HL-60 (cell line): Measurements from ENCODE around the gene TSPO.
"Not testable (repeated sequence)": the region's sequence is repeated elsewhere in the genome, so short reads cannot be mapped to it uniquely, and the experiment has no call there.

Experiments
- DNase-seq, 2 experiments: peaks; one replicate each; pipeline ENCODE4 v3.0.0-alpha.2; 2010 to 2020; ENCODE audit warnings: low read depth in 1 of 2, low spot score in 1 of 2
- H3K27ac ChIP-seq: fragments of 250-450 bp; sonication (Bioruptor Pico); replicated peaks from 2 replicates; pipeline ENCODE4 v1.5.1; 2020; ENCODE audit warnings: mild to moderate bottlenecking, moderate library complexity
- H3K27me3 ChIP-seq: fragments of 250-450 bp; sonication (Bioruptor Pico); 2 replicates; pipeline ENCODE4 v1.5.1; 2021; ENCODE audit warnings: mild to moderate bottlenecking, moderate library complexity; ENCODE audit not compliant: insufficient read depth, poor library complexity, severe bottlenecking
- H3K4me3 ChIP-seq: replicated peaks from 2 replicates; pipeline ENCODE4 v1.5.1; 2011; ENCODE audit warnings: mild to moderate bottlenecking, control low read depth, low read length; ENCODE audit not compliant: insufficient read depth
- GABPA ChIP-seq: IDR thresholded peaks from 2 replicates; pipeline ENCODE4 v1.6.1; 2012; ENCODE audit warnings: low read depth
- POLR2AphosphoS5 ChIP-seq: IDR thresholded peaks from 2 replicates; pipeline ENCODE4 v1.6.1; 2012; ENCODE audit warnings: low read depth
- SPI1 ChIP-seq: IDR thresholded peaks from 2 replicates; pipeline ENCODE4 v1.6.1; 2012; ENCODE audit warnings: low read depth, mild to moderate bottlenecking, borderline replicate concordance
- long read RNA-seq: library from polyadenylated mRNA; unstranded; transcript quantifications from one replicate; pipeline ENCODE4 v2.0.0, GENCODE V29; 2020
- TF ChIP-seq, protein P1 (sequence below): IDR thresholded peaks from one replicate; pipeline ENCODE4 v1.5.1; 2011; ENCODE audit warnings: low read length, control low read depth, inconsistent platforms; ENCODE audit not compliant: insufficient read depth
- TF ChIP-seq, protein P2 (sequence below): IDR thresholded peaks from 2 replicates; pipeline ENCODE4 v1.6.1; 2012; ENCODE audit warnings: low read depth; ENCODE audit not compliant: insufficient replicate concordance

The TSPO gene
- long read RNA-seq, transcript TSPO-203 (4 exons, 1,075 nt) = minor isoform, 16 of 293 reads
- long read RNA-seq, transcript TSPO-202 (4 exons, 881 nt) = major isoform, 253 of 293 reads
- long read RNA-seq, partial matches to known transcripts = 8 of 293 reads
- long read RNA-seq, other reads (novel, unspliced or antisense) = 13 of 293 reads

DNA sequence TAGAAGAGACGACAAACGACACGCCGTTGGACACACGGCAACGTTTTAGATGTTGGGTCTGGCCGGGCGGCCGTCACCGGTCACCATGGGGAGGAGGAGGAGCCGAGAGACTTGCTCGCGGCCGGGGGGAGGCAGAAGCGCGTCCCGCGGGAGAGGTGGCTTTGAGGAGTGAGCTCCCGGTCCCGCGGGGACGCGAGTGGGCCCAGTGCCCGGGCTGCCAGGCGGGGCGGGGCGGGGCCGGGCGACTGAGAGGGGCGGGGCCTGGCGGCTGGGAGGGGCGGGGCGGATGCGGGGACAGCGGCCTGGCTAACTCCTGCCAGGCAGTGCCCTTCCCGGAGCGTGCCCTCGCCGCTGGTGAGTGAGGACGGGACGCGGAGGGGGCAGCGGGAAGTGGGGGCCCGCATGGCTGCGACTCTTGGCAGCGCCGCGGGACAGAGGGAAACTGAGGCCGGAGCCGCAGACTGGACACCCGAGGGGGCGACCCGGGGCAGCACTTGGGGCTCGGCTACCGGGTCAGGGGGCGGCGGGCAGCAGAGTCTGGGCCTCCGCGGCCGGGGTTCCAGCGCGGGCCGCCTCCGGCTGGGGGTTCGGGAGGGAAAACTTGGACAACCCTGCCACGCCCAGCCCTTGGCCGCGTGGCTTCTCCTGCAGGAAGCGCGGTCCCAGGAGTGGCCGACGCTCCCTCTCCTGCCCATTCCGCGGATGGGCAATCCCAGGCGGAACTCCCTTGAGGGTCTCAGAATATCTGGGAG, at the start of gene TSPO:
TSPO (plus strand) TSS at position 309 of the 752 bp plus-strand sequence. CDS start 7,680 bp downstream, outside the sequence.
- peak; percentile 49 to 79 for DNase-seq
- no peak for TF ChIP-seq GABPA
- TF ChIP-seq SPI1 = no peak
- TF ChIP-seq, protein P1, sequence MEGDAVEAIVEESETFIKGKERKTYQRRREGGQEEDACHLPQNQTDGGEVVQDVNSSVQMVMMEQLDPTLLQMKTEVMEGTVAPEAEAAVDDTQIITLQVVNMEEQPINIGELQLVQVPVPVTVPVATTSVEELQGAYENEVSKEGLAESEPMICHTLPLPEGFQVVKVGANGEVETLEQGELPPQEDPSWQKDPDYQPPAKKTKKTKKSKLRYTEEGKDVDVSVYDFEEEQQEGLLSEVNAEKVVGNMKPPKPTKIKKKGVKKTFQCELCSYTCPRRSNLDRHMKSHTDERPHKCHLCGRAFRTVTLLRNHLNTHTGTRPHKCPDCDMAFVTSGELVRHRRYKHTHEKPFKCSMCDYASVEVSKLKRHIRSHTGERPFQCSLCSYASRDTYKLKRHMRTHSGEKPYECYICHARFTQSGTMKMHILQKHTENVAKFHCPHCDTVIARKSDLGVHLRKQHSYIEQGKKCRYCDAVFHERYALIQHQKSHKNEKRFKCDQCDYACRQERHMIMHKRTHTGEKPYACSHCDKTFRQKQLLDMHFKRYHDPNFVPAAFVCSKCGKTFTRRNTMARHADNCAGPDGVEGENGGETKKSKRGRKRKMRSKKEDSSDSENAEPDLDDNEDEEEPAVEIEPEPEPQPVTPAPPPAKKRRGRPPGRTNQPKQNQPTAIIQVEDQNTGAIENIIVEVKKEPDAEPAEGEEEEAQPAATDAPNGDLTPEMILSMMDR = no peak
- no peak; the same call in 1 of the 2 replicates for TF ChIP-seq POLR2AphosphoS5
- TF ChIP-seq, protein P2, sequence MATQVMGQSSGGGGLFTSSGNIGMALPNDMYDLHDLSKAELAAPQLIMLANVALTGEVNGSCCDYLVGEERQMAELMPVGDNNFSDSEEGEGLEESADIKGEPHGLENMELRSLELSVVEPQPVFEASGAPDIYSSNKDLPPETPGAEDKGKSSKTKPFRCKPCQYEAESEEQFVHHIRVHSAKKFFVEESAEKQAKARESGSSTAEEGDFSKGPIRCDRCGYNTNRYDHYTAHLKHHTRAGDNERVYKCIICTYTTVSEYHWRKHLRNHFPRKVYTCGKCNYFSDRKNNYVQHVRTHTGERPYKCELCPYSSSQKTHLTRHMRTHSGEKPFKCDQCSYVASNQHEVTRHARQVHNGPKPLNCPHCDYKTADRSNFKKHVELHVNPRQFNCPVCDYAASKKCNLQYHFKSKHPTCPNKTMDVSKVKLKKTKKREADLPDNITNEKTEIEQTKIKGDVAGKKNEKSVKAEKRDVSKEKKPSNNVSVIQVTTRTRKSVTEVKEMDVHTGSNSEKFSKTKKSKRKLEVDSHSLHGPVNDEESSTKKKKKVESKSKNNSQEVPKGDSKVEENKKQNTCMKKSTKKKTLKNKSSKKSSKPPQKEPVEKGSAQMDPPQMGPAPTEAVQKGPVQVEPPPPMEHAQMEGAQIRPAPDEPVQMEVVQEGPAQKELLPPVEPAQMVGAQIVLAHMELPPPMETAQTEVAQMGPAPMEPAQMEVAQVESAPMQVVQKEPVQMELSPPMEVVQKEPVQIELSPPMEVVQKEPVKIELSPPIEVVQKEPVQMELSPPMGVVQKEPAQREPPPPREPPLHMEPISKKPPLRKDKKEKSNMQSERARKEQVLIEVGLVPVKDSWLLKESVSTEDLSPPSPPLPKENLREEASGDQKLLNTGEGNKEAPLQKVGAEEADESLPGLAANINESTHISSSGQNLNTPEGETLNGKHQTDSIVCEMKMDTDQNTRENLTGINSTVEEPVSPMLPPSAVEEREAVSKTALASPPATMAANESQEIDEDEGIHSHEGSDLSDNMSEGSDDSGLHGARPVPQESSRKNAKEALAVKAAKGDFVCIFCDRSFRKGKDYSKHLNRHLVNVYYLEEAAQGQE = no peak
- H3K27ac ChIP-seq = peak within 1 kb of the TSS; percentile 91
- H3K27me3 ChIP-seq = no peaks in the 10 kb centered on the region
- peak within 1 kb of the TSS; percentile 93 for H3K4me3 ChIP-seq

GRCh38 chr22:43104056-43104625, 47.2 kb upstream of the TSPO start:
- not testable (repeated sequence) for H3K27ac ChIP-seq, H3K4me3 ChIP-seq, H3K27me3 ChIP-seq, DNase-seq

DNA sequence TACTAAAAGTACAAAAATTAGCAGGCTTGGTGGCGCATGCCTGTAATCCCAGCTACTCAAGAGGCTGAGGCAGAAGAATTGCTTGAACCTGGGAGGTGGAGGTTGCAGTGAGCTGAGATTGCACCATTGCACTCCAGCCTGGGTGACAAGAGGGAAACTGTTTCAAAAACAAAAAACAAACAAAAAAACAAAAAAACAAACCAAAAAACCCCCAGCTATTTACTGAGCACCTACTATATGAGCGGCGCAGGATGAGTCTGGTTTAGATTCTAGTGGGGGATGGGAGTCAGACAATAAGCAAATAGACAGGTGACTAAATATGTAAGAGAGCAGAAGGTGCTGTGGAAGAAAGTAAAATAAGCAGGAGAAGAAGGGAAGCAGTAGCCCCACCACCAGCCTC, 46.4 kb upstream of the TSPO start:
- H3K27ac ChIP-seq, DNase-seq, H3K4me3 ChIP-seq, H3K27me3 ChIP-seq: not testable (repeated sequence)

DNA sequence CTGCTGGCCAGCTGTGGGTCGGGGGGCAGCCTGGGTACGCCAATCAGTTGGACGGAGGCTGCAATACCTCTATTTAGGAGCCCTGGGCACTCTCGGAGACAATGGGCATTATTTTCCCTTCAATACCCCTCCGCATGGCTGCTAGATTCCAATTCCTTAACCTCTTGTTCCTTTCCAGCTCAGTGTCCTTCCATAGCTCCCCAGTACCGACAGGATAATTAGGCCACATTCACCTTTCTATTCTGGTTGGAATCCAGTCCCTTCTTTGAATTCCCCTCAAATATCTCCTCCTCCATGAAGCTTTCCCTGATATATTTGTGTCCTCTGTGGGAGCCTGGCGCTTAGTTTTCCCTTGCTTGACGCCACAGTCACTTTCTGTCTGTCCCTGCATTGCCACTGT, 45.1 kb upstream of the TSPO start:
- H3K4me3 ChIP-seq = no peak overlapping the region
- no peak for DNase-seq
- TF ChIP-seq, protein P2 = no peak
- TF ChIP-seq SPI1 = no peak
- TF ChIP-seq GABPA = no peak
- TF ChIP-seq, protein P1 = no peak
- no peak for TF ChIP-seq POLR2AphosphoS5
- no peak overlapping the region for H3K27ac ChIP-seq
- no peaks in the 10 kb centered on the region for H3K27me3 ChIP-seq
